ENCODE results near the gene PPM1H. TPM values are rescaled to one million over a fixed set of nuclear protein-coding genes. Genes with fewer than 3 reads are reported as not detected.

Gene PPM1H
- total RNA-seq, 1 donor from 2014 or later, result 31.0 TPM

GRCh38 chr12:62601765-62602164 is 333.2 kb downstream of the PPM1H start:
- Mint-ChIP-seq H3K36me3 (peaks cover 12% of the 10 kb centered on the region), H3K4me3 (peak overlapping the region; percentile 72), H3K4me1 (ENCODE audit: unreplicated experiment) (peaks cover 22% of the 10 kb centered on the region), H3K27me3 (no peaks in the 10 kb centered on the region), H3K27ac (peak overlapping the region; percentile 100), H3K9me3 (no peaks in the 10 kb centered on the region)
- TF ChIP-seq CTCF (conservative IDR thresholded peaks at IDR 0.05), result no peak
- DNase-seq (ENCODE audit: extremely low spot score, unreplicated experiment), result no peak

DNA sequence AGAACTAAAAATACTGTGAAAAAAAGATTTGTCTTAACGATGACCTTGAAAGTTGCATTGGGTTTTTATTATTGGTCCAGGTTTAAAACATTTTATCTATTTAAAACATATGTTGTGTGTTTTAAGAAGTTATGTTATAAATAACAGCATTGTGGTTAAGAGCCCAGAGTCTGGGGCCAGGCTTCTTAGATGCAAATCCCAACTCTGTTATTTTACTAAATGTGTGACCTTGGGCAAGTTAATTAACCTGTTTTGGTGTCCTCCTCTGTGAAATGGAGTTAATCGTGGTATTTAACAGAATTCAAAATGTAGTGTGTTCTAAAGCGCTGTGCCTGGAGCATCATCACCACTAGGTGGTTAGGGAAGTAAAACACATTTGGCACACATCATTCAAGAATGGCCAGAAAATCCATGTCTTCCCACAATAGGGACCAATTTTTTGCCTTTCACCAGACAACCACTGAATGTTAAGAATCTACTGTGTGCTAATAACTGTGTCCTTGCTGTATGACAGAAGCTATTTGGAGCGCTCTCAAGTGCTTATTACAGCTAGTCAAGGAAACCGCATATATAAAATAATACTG is 335.0 kb downstream of the PPM1H start:
- peak; percentile 67 for TF ChIP-seq CTCF (conservative IDR thresholded peaks at IDR 0.05)
- Mint-ChIP-seq H3K27ac (no peak overlapping the region), H3K4me1 (ENCODE audit: unreplicated experiment) (peaks cover 7% of the 10 kb centered on the region), H3K27me3 (no peaks in the 10 kb centered on the region), H3K4me3 (no peak overlapping the region), H3K36me3 (peaks cover 6% of the 10 kb centered on the region), H3K9me3 (no peaks in the 10 kb centered on the region)
- DNase-seq (ENCODE audit: extremely low spot score, unreplicated experiment), result no peak

GRCh38 chr12:62598846-62599245 is 336.1 kb downstream of the PPM1H start:
- Mint-ChIP-seq H3K4me3 (no peak overlapping the region), H3K9me3 (no peaks in the 10 kb centered on the region), H3K27me3 (no peaks in the 10 kb centered on the region), H3K36me3 (peaks cover 6% of the 10 kb centered on the region), H3K4me1 (ENCODE audit: unreplicated experiment) (peaks cover 7% of the 10 kb centered on the region), H3K27ac (no peak overlapping the region)
- DNase-seq (ENCODE audit: extremely low spot score, unreplicated experiment), result no peak
- TF ChIP-seq CTCF (conservative IDR thresholded peaks at IDR 0.05), result no peak

- Mint-ChIP-seq H3K27ac (no peak overlapping the region), H3K4me1 (ENCODE audit: unreplicated experiment) (peaks cover 7% of the 10 kb centered on the region), H3K27me3 (no peaks in the 10 kb centered on the region), H3K9me3 (no peaks in the 10 kb centered on the region), H3K4me3 (no peak overlapping the region), H3K36me3 (peaks cover 10% of the 10 kb centered on the region)
- DNase-seq (ENCODE audit: extremely low spot score, unreplicated experiment), result no peak
- TF ChIP-seq CTCF (conservative IDR thresholded peaks at IDR 0.05), result no peak
Observed at GRCh38 chr12:62597253-62597652, 337.7 kb downstream of the PPM1H start.

Small RNAs within 50 kb of the gene (microRNA-seq; reads per million reads assigned to microRNA genes)
- 8,484 reads per million, percentile 94 among the genes with 10 or more reads in this experiment for gene MIRLET7I

Other genes starting within 250 kb of the PPM1H start
- gene AVPR1A, start 216.1 kb upstream of the PPM1H start, total RNA-seq (ENCODE audit: low replicate concordance), result 0.88 and 5.1 TPM in 2 replicates